Pancreas (tissue), 10 donors: ENCODE measurements around the gene TAGLN2. TPM values are rescaled to one million over a fixed set of nuclear protein-coding genes. Genes with fewer than 3 reads are reported as not detected.

Source experiments
- ATAC-seq, 4 donors: fragments of 200-7000 bp; cut with Tn5 transposase; one replicate each; pipeline versions ENCODE4 v1.8.0 to v1.9.1; 2020; ENCODE audit warnings: mild to moderate bottlenecking in 4 of 4, moderate library complexity in 4 of 4
- DNase-seq, 6 donors: peaks; one replicate each; pipeline ENCODE4 v3.0.0-alpha.2; 2020
- FAIRE-seq: peaks from 2 replicates; lab custom pipeline; 2012; peaks lifted over from hg19 to GRCh38; lab: Jason Lieb, UNC
- H3K27ac ChIP-seq, 4 donors: fragments of 200-600 bp; sonication (generic); 1 replicate in 3 of 4; 2 replicates in 1 of 4; pipeline versions ENCODE4 v1.5.0 to v1.8.0; 2020
- H3K27me3 ChIP-seq, 4 donors: fragments of 200-600 bp; one replicate each; pipeline ENCODE4 v1.8.0; 2021
- H3K36me3 ChIP-seq, 3 donors: fragments of 200-600 bp; sonication (generic) in 1 of 3; one replicate each; pipeline versions ENCODE4 v1.5.0 to v1.8.0; 2020 to 2021
- H3K4me1 ChIP-seq, 3 donors: fragments of 200-600 bp; one replicate each; pipeline ENCODE4 v1.8.0; 2021
- H3K4me3 ChIP-seq, 4 donors: fragments of 200-600 bp; sonication (generic) in 2 of 4; one replicate each; pipeline versions ENCODE4 v1.5.0 to v1.8.0; 2020 to 2021
- H3K9me3 ChIP-seq, 4 donors: fragments of 200-600 bp; one replicate each; pipeline ENCODE4 v1.8.0; 2021
- CTCF ChIP-seq, 4 donors: fragments of 200-600 bp; sonication (generic) in 3 of 4; IDR thresholded peaks; one replicate each; pipeline versions ENCODE4 v1.5.0 to v1.8.0; 2021; ENCODE audit warnings: antibody characterized with exemption in 4 of 4
- whole genome bisulfite sequencing, 2 donors: extraction: QIAGEN DNeasy Blood & Tissue Kit; methylation state at CpG; one replicate each; pipeline ENCODE4 v1.1.7; 2013; 5-methylcytosine and 5-hydroxymethylcytosine counted together
- intact Hi-C, 3 donors: fragments of 100-400 bp; cut with DNase I; formaldehyde crosslinking; loops; one replicate each; pipeline versions ENCODE4 v1.11.1 to v1.14.2; 2022
- microRNA-seq, 2 donors: library from miRNA; unstranded; fragments of <30 nt; microRNA quantifications; one replicate each; pipeline versions ENCODE4 to v1.1.0, GENCODE V29; 2019 to 2020
- polyA plus RNA-seq, 2 donors: library from polyadenylated mRNA; stranded (reverse); fragments of 200-250 nt; gene quantifications; one replicate each; pipeline ENCODE4 v1.2.3, GENCODE V29; 2013
- total RNA-seq, 6 donors: library from RNA; stranded (reverse); fragmentation: NEBNext Ultra II Directional in 4 of 6; extraction: Animal tissue kit (Norgen Biotek cat#: 25700) in 4 of 6; gene quantifications; one replicate each; pipeline versions ENCODE4 v1.2.1 to v1.2.4, GENCODE V29; 2021 to 2023
- donor health status: healthy with polysubstance abuse.
- donor health status: DM: no; HTN: no; CAD: no; lungs with moderate emphysema.
- donor health status: DM: no; HTN: no; CAD: no.
- donor health status: control.
- donor health status: control.
- donor health status: Bipolar disorder and iron deficiency.
- donor health status: DM: yes; HTN: yes; CAD: no.
- donor health status: DM: no; HTN: no; CAD: no.
- donor health status: DM: no; HTN: no; CAD: no.
- donor health status: DM: yes; HTN: yes; CAD: no.

TAGLN2 gene
- total and polyA plus RNA-seq, 8 donors: 93.2 to 242 (median 159) TPM

GRCh38 chr1:159869607-159870006, 55.7 kb downstream of the TAGLN2 start:
- peaks cover 9 to 11% (median 10%) of the 10 kb centered on the region in 3 donors for H3K4me1 ChIP-seq
- H3K36me3 ChIP-seq: no peaks in the 10 kb centered on the region
- no peak for ATAC-seq
- no peak for TF ChIP-seq CTCF (IDR thresholded peaks at IDR 0.05)
- no peak overlapping the region for H3K27ac ChIP-seq
- WGBS, 2 donors: 39 to 41% methylated on average over 1 of the region's 1 CpG
- no peak for DNase-seq
- H3K27me3 ChIP-seq: no peaks in the 10 kb centered on the region
- FAIRE-seq: no peak
- intact Hi-C loops: no loop called here
- no peaks in the 10 kb centered on the region for H3K9me3 ChIP-seq
- H3K4me3 ChIP-seq: no peak overlapping the region

DNA sequence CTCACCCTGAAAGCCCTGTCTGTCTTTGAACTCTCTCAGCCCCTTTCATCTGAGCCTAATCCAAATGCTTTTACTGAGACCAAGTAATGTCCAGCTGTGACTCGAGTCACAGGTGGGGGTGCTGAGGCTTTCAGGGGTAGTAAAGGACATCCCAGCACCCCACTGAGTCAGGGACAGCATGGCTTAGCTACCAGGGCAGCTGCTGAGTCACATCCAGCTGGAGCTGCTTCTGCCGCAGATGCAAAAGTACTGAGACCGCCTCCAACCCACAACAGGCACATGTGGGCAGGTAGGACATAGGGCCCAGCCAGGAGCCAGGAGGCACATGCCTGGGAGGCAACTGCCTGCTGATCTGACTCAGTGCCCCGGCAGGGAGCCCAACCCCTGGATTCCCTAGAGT, 56.1 kb downstream of the TAGLN2 start:
- DNase-seq (no peak), FAIRE-seq (no peak), ATAC-seq (peak in 1 of 4 donors; percentile 17)
- intact Hi-C loops: no loop called here
- 61 to 69% methylated on average over 4 of the region's 4 CpGs for WGBS, 2 donors
- H3K27ac ChIP-seq: no peak overlapping the region
- peaks cover 9 to 11% (median 10%) of the 10 kb centered on the region in 3 donors for H3K4me1 ChIP-seq
- H3K4me3 ChIP-seq: no peak overlapping the region
- no peak for TF ChIP-seq CTCF (IDR thresholded peaks at IDR 0.05)
- H3K27me3 ChIP-seq: no peaks in the 10 kb centered on the region
- H3K9me3 ChIP-seq: no peaks in the 10 kb centered on the region
- H3K36me3 ChIP-seq: no peaks in the 10 kb centered on the region

GRCh38 chr1:159868766-159869165, 56.5 kb downstream of the TAGLN2 start:
- Histone ChIP-seq H3K27ac (peak overlapping the region in 1 of 4 donors; percentile 79), H3K9me3 (no peaks in the 10 kb centered on the region), H3K27me3 (no peaks in the 10 kb centered on the region), H3K4me3 (no peak overlapping the region), H3K36me3 (no peaks in the 10 kb centered on the region), H3K4me1 (peaks cover 9 to 11% (median 10%) of the 10 kb centered on the region in 3 donors)
- no peak for TF ChIP-seq CTCF (IDR thresholded peaks at IDR 0.05)
- intact Hi-C loops: no loop called here
- 63 to 87% methylated on average over 3 of the region's 3 CpGs for WGBS, 2 donors
- DNase-seq (no peak), ATAC-seq (no peak), FAIRE-seq (no peak)

Small RNA genes lying within 50 kb of the gene (microRNA-seq; reads per million reads assigned to microRNA genes)
- gene MIR4259: 0 reads per million in 2 donors

Other genes with a start within 250 kb of the TAGLN2 start
- 100 to 1,000 TPM in 1 of 6 donors, 10 to 100 TPM in 3, 1 to 10 TPM in 2; 1.3 to 148 (median 13.3) TPM for gene CRP, start 210.9 kb downstream of the TAGLN2 start, total RNA-seq
- gene CRP, start 210.9 kb downstream of the TAGLN2 start, polyA plus RNA-seq: 10 to 100 TPM in 1 of 2 donors, 1 to 10 TPM in 1; 7.9 to 33.6 TPM
- 10 to 100 TPM; 13.9 to 38.4 (median 20.2) TPM for gene DUSP23, start 144.5 kb downstream of the TAGLN2 start, total RNA-seq
- gene DUSP23, start 144.5 kb downstream of the TAGLN2 start, polyA plus RNA-seq: 10 to 100 TPM; 53.6 to 77.9 TPM
- under 1 TPM in 4 of 6 donors, not detected in 2; 0.29 to 0.67 (median 0.34) TPM for gene FCRL6, start 123.1 kb downstream of the TAGLN2 start, total RNA-seq
- under 1 TPM in 1 of 2 donors, not detected in 1; 0.19 TPM for gene FCRL6, start 123.1 kb downstream of the TAGLN2 start, polyA plus RNA-seq
- gene SLAMF8, start 98.6 kb downstream of the TAGLN2 start, total RNA-seq: 1 to 10 TPM in 3 of 6 donors, under 1 TPM in 2, not detected in 1; 0.38 to 8.8 (median 1.7) TPM
- under 1 TPM; 0.45 to 0.46 TPM for gene SLAMF8, start 98.6 kb downstream of the TAGLN2 start, polyA plus RNA-seq
- not detected for gene VSIG8, start 62.9 kb downstream of the TAGLN2 start, total RNA-seq
- under 1 TPM; 0.16 to 0.27 TPM for gene VSIG8, start 62.9 kb downstream of the TAGLN2 start, polyA plus RNA-seq
- gene CFAP45, start 25.3 kb downstream of the TAGLN2 start, total RNA-seq: under 1 TPM in 4 of 6 donors, not detected in 2; 0.16 to 0.54 (median 0.31) TPM
- 1 to 10 TPM in 1 of 2 donors, under 1 TPM in 1; 0.80 to 1.5 TPM for gene CFAP45, start 25.3 kb downstream of the TAGLN2 start, polyA plus RNA-seq
- gene IGSF9, start 20.1 kb upstream of the TAGLN2 start, total RNA-seq: 1 to 10 TPM in 5 of 6 donors, under 1 TPM in 1; 0.83 to 4.3 (median 1.5) TPM
- gene IGSF9, start 20.1 kb upstream of the TAGLN2 start, polyA plus RNA-seq: 1 to 10 TPM; 3.0 to 5.4 TPM
- not detected for gene SLAMF9, start 28.7 kb upstream of the TAGLN2 start, total RNA-seq
- gene SLAMF9, start 28.7 kb upstream of the TAGLN2 start, polyA plus RNA-seq: not detected
- 1 to 10 TPM; 4.0 to 7.6 (median 5.2) TPM for gene PIGM, start 106.5 kb upstream of the TAGLN2 start, total RNA-seq
- 1 to 10 TPM; 2.7 to 4.2 TPM for gene PIGM, start 106.5 kb upstream of the TAGLN2 start, polyA plus RNA-seq
- gene KCNJ10, start 144.7 kb upstream of the TAGLN2 start, total RNA-seq: under 1 TPM in 2 of 6 donors, not detected in 4; 0.08 to 0.09 TPM
- under 1 TPM in 1 of 2 donors, not detected in 1; 0.05 TPM for gene KCNJ10, start 144.7 kb upstream of the TAGLN2 start, polyA plus RNA-seq
- not detected for gene KCNJ9, start 156.0 kb upstream of the TAGLN2 start, total RNA-seq
- gene KCNJ9, start 156.0 kb upstream of the TAGLN2 start, polyA plus RNA-seq: under 1 TPM; 0.02 to 0.04 TPM
- 10 to 100 TPM; 12.9 to 24.5 (median 16.5) TPM for gene IGSF8, start 173.1 kb upstream of the TAGLN2 start, total RNA-seq
- gene IGSF8, start 173.1 kb upstream of the TAGLN2 start, polyA plus RNA-seq: 10 to 100 TPM; 24.7 TPM
- 1 to 10 TPM in 1 of 6 donors, under 1 TPM in 5; 0.34 to 2.7 (median 0.45) TPM for gene ATP1A2, start 190.3 kb upstream of the TAGLN2 start, total RNA-seq
- gene ATP1A2, start 190.3 kb upstream of the TAGLN2 start, polyA plus RNA-seq: 1 to 10 TPM in 1 of 2 donors, under 1 TPM in 1; 0.89 to 1.6 TPM
- gene ATP1A4, start 226.1 kb upstream of the TAGLN2 start, total RNA-seq: not detected
- gene ATP1A4, start 226.1 kb upstream of the TAGLN2 start, polyA plus RNA-seq: not detected